ENCODE measurements around the gene SHROOM2. TPM values are rescaled to one million over a fixed set of nuclear protein-coding genes. Genes with fewer than 3 reads are reported as not detected.

The SHROOM2 gene
- total and polyA plus RNA-seq, 9 of the 15 experiments (the other 6 are each of a cell fraction or from before 2014, with no cell fraction given): not detected

DNA sequence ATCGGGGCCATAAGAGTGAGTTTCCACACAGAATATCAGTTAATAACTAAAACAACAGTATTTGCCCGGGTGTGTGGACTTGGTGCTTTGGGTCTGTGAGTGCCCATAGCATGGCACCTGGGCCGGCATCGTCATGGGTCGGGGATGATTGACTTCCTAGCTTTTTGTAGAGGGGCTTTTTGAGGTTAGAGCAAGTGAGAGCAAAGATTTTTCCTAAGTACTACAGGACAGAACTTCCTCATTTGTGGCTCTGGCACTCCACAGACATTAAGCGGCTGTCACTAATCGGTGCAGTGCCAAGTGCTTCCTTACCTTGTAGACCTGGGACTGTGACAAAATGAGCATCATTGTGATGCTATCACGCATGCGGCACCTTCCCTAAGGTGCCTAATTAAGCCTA, 81.0 kb downstream of the SHROOM2 start:
- Histone ChIP-seq H2AFZ (ENCODE audit: low read depth, low read length) (no peak overlapping the region), H3K27me3 (ENCODE audit: control insufficient read depth in 2 of 2, insufficient read depth in 2 of 2, low read length in 2 of 2) (peaks cover 0 to 17% of the 10 kb centered on the region in 2 experiments; a peak in 2 of 5 replicates), H3K4me1 (replicated peaks in 1 of 2; ENCODE audit: control insufficient read depth in 2 of 2, insufficient read depth in 2 of 2, low read length in 2 of 2) (no peaks in the 10 kb centered on the region), H3K79me2 (ENCODE audit: control insufficient read depth, insufficient read depth, low read length) (no peaks in the 10 kb centered on the region), H3K27ac (ENCODE audit: extremely low read depth, low read depth, low read length) (no peak overlapping the region), H4K20me1 (replicated peaks; ENCODE audit: control insufficient read depth, insufficient read depth, low read length) (no peaks in the 10 kb centered on the region), H3K4me3 (no peak overlapping the region), H3K9ac (ENCODE audit: insufficient read depth in 1 of 2, low read depth in 2 of 2, low read length in 2 of 2) (no peak overlapping the region), H3K9me1 (ENCODE audit: control insufficient read depth, insufficient read depth, low read length) (no peaks in the 10 kb centered on the region), H3K9me3 (replicated peaks; ENCODE audit: control insufficient read depth, insufficient read depth, low read depth, low read length) (no peaks in the 10 kb centered on the region), H3K36me3 (ENCODE audit: control insufficient read depth, insufficient read depth, low read length) (no peaks in the 10 kb centered on the region), H3K4me2 (ENCODE audit: insufficient read depth, low read length) (no peak overlapping the region)
- POLR2A ChIA-PET: no interaction called here
- FAIRE-seq (no peak), DNase-seq (ENCODE audit: extremely low read depth in 1 of 4, low spot score in 3 of 4) (no peak), ATAC-seq (no peak)
- WGBS (ENCODE audit: insufficient coverage, low coverage, missing lambda C conversion rate): 0% methylated on average over 6 of the region's 9 CpGs
- in situ Hi-C loops (cut with MboI): no loop called here
- no peak for TF ChIP-seq FOSL1 (tag; conservative IDR thresholded peaks at IDR 0.05)
- BruUV-seq (replicated peaks): no TSS peak
- intact Hi-C loops (cut with micrococcal nuclease): no loop called here
- CTCF ChIA-PET (ENCODE audit: low intra/inter-chr PET ratio): interaction anchor here (0.9 kb wide), 1 partner anchor 252 kb away, joined by 3 read pairs; no protein-coding TSS in a partner anchor

DNA sequence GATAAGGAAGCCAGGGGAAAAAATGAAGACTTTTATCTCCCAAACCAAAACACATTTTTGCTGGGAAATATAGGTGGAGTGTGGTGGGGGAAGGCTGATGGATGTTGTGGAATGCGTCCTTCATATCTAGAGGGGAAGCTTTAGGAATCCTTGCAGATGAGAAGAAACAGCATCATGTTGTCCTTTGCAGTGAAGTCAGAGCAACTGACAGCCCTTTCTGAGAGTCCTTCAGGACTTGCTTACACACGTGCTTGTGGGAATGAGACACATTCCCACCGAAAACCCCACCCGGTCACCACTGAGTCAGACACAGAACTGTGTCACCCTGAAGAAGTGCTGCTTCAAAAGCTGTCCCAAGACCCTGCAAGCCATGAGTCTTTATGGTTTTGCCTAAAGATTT, 81.5 kb downstream of the SHROOM2 start:
- intact Hi-C loops (cut with micrococcal nuclease) (no loop called here), in situ Hi-C loops (cut with MboI) (no loop called here)
- no TSS peak for BruUV-seq (replicated peaks)
- Histone ChIP-seq H4K20me1 (replicated peaks; ENCODE audit: control insufficient read depth, insufficient read depth, low read length) (no peaks in the 10 kb centered on the region), H3K27me3 (ENCODE audit: control insufficient read depth in 2 of 2, insufficient read depth in 2 of 2, low read length in 2 of 2) (peaks cover 2 to 12% of the 10 kb centered on the region in 2 experiments; a peak in 3 of 5 replicates), H3K4me1 (replicated peaks in 1 of 2; ENCODE audit: control insufficient read depth in 2 of 2, insufficient read depth in 2 of 2, low read length in 2 of 2) (no peaks in the 10 kb centered on the region), H3K9me1 (ENCODE audit: control insufficient read depth, insufficient read depth, low read length) (no peaks in the 10 kb centered on the region), H3K79me2 (ENCODE audit: control insufficient read depth, insufficient read depth, low read length) (no peaks in the 10 kb centered on the region), H3K4me2 (ENCODE audit: insufficient read depth, low read length) (no peak overlapping the region), H3K9me3 (replicated peaks; ENCODE audit: control insufficient read depth, insufficient read depth, low read depth, low read length) (no peaks in the 10 kb centered on the region), H3K4me3 (no peak overlapping the region), H3K27ac (ENCODE audit: extremely low read depth, low read depth, low read length) (no peak overlapping the region), H3K36me3 (ENCODE audit: control insufficient read depth, insufficient read depth, low read length) (no peaks in the 10 kb centered on the region), H3K9ac (ENCODE audit: insufficient read depth in 1 of 2, low read depth in 2 of 2, low read length in 2 of 2) (no peak overlapping the region), H2AFZ (ENCODE audit: low read depth, low read length) (no peak overlapping the region)
- WGBS (ENCODE audit: insufficient coverage, low coverage, missing lambda C conversion rate): 0% methylated on average over 4 of the region's 4 CpGs
- ATAC-seq (no peak), DNase-seq (ENCODE audit: extremely low read depth in 1 of 4, low spot score in 3 of 4) (no peak), FAIRE-seq (no peak)
- POLR2A ChIA-PET: no interaction called here
- TF ChIP-seq ZNF780A (CRISPR knock-in tag; IDR thresholded peaks at IDR 0.05) (no peak), CHD1 (IDR thresholded peaks at IDR 0.05; ENCODE audit: low read length) (no peak), POLR3A (IDR thresholded peaks at IDR 0.05; ENCODE audit: borderline replicate concordance, extremely low read depth, insufficient read depth, insufficient read length) (no peak), ZEB2 (IDR thresholded peaks at IDR 0.05) (no peak), PHF8 (IDR thresholded peaks at IDR 0.05; ENCODE audit: borderline replicate concordance, low read length) (no peak)
- CTCF ChIA-PET (ENCODE audit: low intra/inter-chr PET ratio): no interaction called here
